Hematopoietic multipotent progenitor cell (in vitro differentiated cells): Measurements from ENCODE around the gene BNIPL. TPM values are rescaled to one million over a fixed set of nuclear protein-coding genes. Genes with fewer than 3 reads are reported as not detected.

Source experiments
- DNase-seq, 3 donors: peaks; one replicate each; pipeline ENCODE4 v3.0.0-alpha.2; 2011 to 2015; ENCODE audit warnings: low read depth in 2 of 3, low spot score in 2 of 3
- total RNA-seq: library from RNA; depleted of rRNA; stranded (reverse); fragments of >200 nt; gene quantifications from one replicate; pipeline ENCODE4 v1.2.3, GENCODE V29; 2012

BNIPL gene
- total RNA-seq, 1 donor: under 0.01 TPM

- no peak for DNase-seq
Measured at GRCh38 chr1:151009206-151009587, 27.2 kb upstream of the BNIPL start.

GRCh38 chr1:151009674-151010345, 26.6 kb upstream of the BNIPL start:
- no peak for DNase-seq

- no peak for DNase-seq
Measured at GRCh38 chr1:151010346-151010726, 26.1 kb upstream of the BNIPL start.

GRCh38 chr1:151011154-151011850, 25.1 kb upstream of the BNIPL start:
- peak in 2 of 3 donors; percentile 42 to 56 for DNase-seq

- DNase-seq: no peak
Measured at GRCh38 chr1:151012684-151013471, 23.5 kb upstream of the BNIPL start.

GRCh38 chr1:151013518-151013917, 22.9 kb upstream of the BNIPL start:
- peak in 1 of 3 donors; percentile 68 for DNase-seq

- DNase-seq: peak in 2 of 3 donors; percentile 86 to 90
Measured at GRCh38 chr1:151024540-151025146, 11.7 kb upstream of the BNIPL start.

GRCh38 chr1:151026460-151026859, 9.9 kb upstream of the BNIPL start:
- no peak for DNase-seq

GRCh38 chr1:151032164-151032563, 4.2 kb upstream of the BNIPL start:
- DNase-seq: no peak

- DNase-seq: no peak
Measured at GRCh38 chr1:151035167-151035566, 1.2 kb upstream of the BNIPL start.

GRCh38 chr1:151037032-151037431, 646 bp downstream of the BNIPL start:
- no peak for DNase-seq

GRCh38 chr1:151039521-151039920, 3.1 kb downstream of the BNIPL start:
- DNase-seq: no peak

GRCh38 chr1:151043163-151043562, 6.8 kb downstream of the BNIPL start:
- no peak for DNase-seq

GRCh38 chr1:151047591-151047924, 11.2 kb downstream of the BNIPL start, which contains the start of gene C1orf56:
Gene C1orf56, plus strand, starts transcription at chr1:151047751. Its CDS starts 97 bp downstream, at chr1:151047848.
- DNase-seq: peak in 1 of 3 donors; percentile 53

GRCh38 chr1:151047925-151048644, 11.7 kb downstream of the BNIPL start:
- peak in 2 of 3 donors; percentile 70 to 81 for DNase-seq

- no peak for DNase-seq
Measured at GRCh38 chr1:151048645-151049032, 12.3 kb downstream of the BNIPL start.

GRCh38 chr1:151049458-151049857, 13.1 kb downstream of the BNIPL start:
- no peak for DNase-seq

GRCh38 chr1:151050051-151050688, 13.8 kb downstream of the BNIPL start:
- DNase-seq: no peak

GRCh38 chr1:151051356-151052009, 15.1 kb downstream of the BNIPL start:
- DNase-seq: no peak
